Hematopoietic multipotent progenitor cell treated with erythropoietin and hydrocortisone succinate and interleukin-3 and kit ligand, for 15 days (in vitro differentiated cells): Measurements from ENCODE around the gene CACNA1H.
A peak's percentile ranks its signal among the peaks of the same experiment; 100 is the strongest.

Experiments used
- DNase-seq: peaks from one replicate; pipeline ENCODE4 v3.0.0-alpha.2; 2015; ENCODE audit warnings: low spot score

CACNA1H gene

GRCh38 chr16:1152651-1153259 is at the start of gene CACNA1H:
Gene CACNA1H, plus strand, starts transcription at chr16:1153106. Its CDS starts 632 bp downstream, at chr16:1153738.
- peak; percentile 13 for DNase-seq

- DNase-seq = no peak
Observed at GRCh38 chr16:1103636-1103980, 49.3 kb upstream of the CACNA1H start.

- DNase-seq = peak; percentile 4
Observed at GRCh38 chr16:1105888-1106620, 46.9 kb upstream of the CACNA1H start.

- no peak for DNase-seq
Observed at GRCh38 chr16:1106659-1107058, 46.2 kb upstream of the CACNA1H start.

GRCh38 chr16:1107141-1107540 is 45.8 kb upstream of the CACNA1H start:
- DNase-seq = no peak

- no peak for DNase-seq
Observed at GRCh38 chr16:1107731-1108130, 45.2 kb upstream of the CACNA1H start.

- no peak for DNase-seq
Observed at GRCh38 chr16:1108299-1109252, 44.3 kb upstream of the CACNA1H start.

- DNase-seq = no peak
Observed at GRCh38 chr16:1109648-1110047, 43.3 kb upstream of the CACNA1H start.

GRCh38 chr16:1112506-1113184 is 40.3 kb upstream of the CACNA1H start:
- no peak for DNase-seq

- DNase-seq = no peak
Observed at GRCh38 chr16:1113489-1113888, 39.4 kb upstream of the CACNA1H start.

GRCh38 chr16:1113889-1114526 is 38.9 kb upstream of the CACNA1H start:
- DNase-seq = no peak

GRCh38 chr16:1116693-1117077 is 36.2 kb upstream of the CACNA1H start:
- no peak for DNase-seq

GRCh38 chr16:1117176-1117900 is 35.6 kb upstream of the CACNA1H start:
- DNase-seq = no peak

- no peak for DNase-seq
Observed at GRCh38 chr16:1117926-1118325, 35.0 kb upstream of the CACNA1H start.

- DNase-seq = no peak
Observed at GRCh38 chr16:1119129-1119528, 33.8 kb upstream of the CACNA1H start.

- no peak for DNase-seq
Observed at GRCh38 chr16:1119766-1120576, 32.9 kb upstream of the CACNA1H start.

GRCh38 chr16:1120577-1120941 is 32.3 kb upstream of the CACNA1H start:
- no peak for DNase-seq

- DNase-seq = no peak
Observed at GRCh38 chr16:1121009-1121408, 31.9 kb upstream of the CACNA1H start.

GRCh38 chr16:1121601-1122397 is 31.1 kb upstream of the CACNA1H start:
- no peak for DNase-seq
